Neuronal stem cell (in vitro differentiated cells): ENCODE results near the gene DDX39B.

Experiments used
- DNase-seq: peaks from one replicate; pipeline ENCODE4 v3.0.0-alpha.2; 2013; ENCODE audit warnings: low spot score
- H2AFZ ChIP-seq: one replicate; pipeline ENCODE4 v1.6.1; 2013; ENCODE audit warnings: mild to moderate bottlenecking, low read length, inconsistent platforms
- H2AK5ac ChIP-seq: 2 replicates; pipeline ENCODE4 v1.6.1; 2013; ENCODE audit warnings: low read depth, mild to moderate bottlenecking, inconsistent platforms, low read length, moderate library complexity, mixed read lengths
- H2BK120ac ChIP-seq: 2 replicates; pipeline ENCODE4 v1.6.1; 2013; ENCODE audit warnings: low read depth, mild to moderate bottlenecking, inconsistent platforms, low read length, moderate library complexity, mixed read lengths
- H2BK12ac ChIP-seq: one replicate; pipeline ENCODE4 v1.6.1; 2013; ENCODE audit warnings: low read length, inconsistent platforms
- H2BK15ac ChIP-seq: 2 replicates; pipeline ENCODE4 v1.6.1; 2013; ENCODE audit warnings: mild to moderate bottlenecking, low read length, inconsistent platforms, mixed read lengths
- H2BK5ac ChIP-seq: one replicate; pipeline ENCODE4 v1.6.1; 2013; ENCODE audit warnings: inconsistent platforms, mild to moderate bottlenecking, low read length, moderate library complexity
- H3K14ac ChIP-seq: one replicate; pipeline ENCODE4 v1.6.1; 2013; ENCODE audit warnings: low read length, inconsistent platforms
- H3K18ac ChIP-seq: 2 replicates; pipeline ENCODE4 v1.6.1; 2013; ENCODE audit warnings: low read length, inconsistent platforms
- H3K23ac ChIP-seq: 2 replicates; pipeline ENCODE4 v1.6.1; 2013; ENCODE audit warnings: low read depth, mild to moderate bottlenecking, mixed read lengths, low read length, inconsistent platforms; ENCODE audit not compliant: poor library complexity
- H3K27ac ChIP-seq: replicated peaks from 3 replicates; pipeline ENCODE4 v1.5.1; 2013; ENCODE audit warnings: low read length, inconsistent platforms
- H3K27me3 ChIP-seq, 3 experiments: 2 replicates each; pipeline ENCODE4 v1.6.1; 2013; ENCODE audit warnings: low read length in 3 of 3, mild to moderate bottlenecking in 2 of 3, inconsistent platforms in 1 of 3, low read depth in 1 of 3, mixed read lengths in 1 of 3, moderate library complexity in 1 of 3; ENCODE audit not compliant: control insufficient read depth in 3 of 3, insufficient read depth in 3 of 3
- H3K36me3 ChIP-seq, 2 donors: replicated peaks in 1 of 2; 2 replicates each; pipeline ENCODE4 v1.6.1; 2013; ENCODE audit warnings: low read length in 2 of 2; ENCODE audit not compliant: control insufficient read depth in 2 of 2, insufficient read depth in 2 of 2
- H3K4ac ChIP-seq: 2 replicates; pipeline ENCODE4 v1.6.1; 2013; ENCODE audit warnings: inconsistent platforms, mild to moderate bottlenecking, low read length, moderate library complexity
- H3K4me1 ChIP-seq, 2 donors: 1 replicate in 1 of 2; 2 replicates in 1 of 2; pipeline ENCODE4 v1.6.1; 2013; ENCODE audit warnings: low read length in 2 of 2, low read depth in 1 of 2; ENCODE audit not compliant: control insufficient read depth in 2 of 2, insufficient read depth in 1 of 2
- H3K4me2 ChIP-seq: one replicate; pipeline ENCODE4 v1.6.1; 2013; ENCODE audit warnings: mild to moderate bottlenecking, low read length, inconsistent platforms; ENCODE audit not compliant: insufficient read depth, poor library complexity, severe bottlenecking
- H3K4me3 ChIP-seq, 2 donors: 2 replicates each; pipeline ENCODE4 v1.5.1; 2013; ENCODE audit warnings: low read length in 2 of 2, mild to moderate bottlenecking in 2 of 2, inconsistent platforms in 1 of 2, moderate library complexity in 1 of 2
- H3K79me1 ChIP-seq: one replicate; pipeline ENCODE4 v1.6.1; 2013; ENCODE audit warnings: low read depth, mild to moderate bottlenecking, inconsistent platforms, low read length, moderate library complexity
- H3K9ac ChIP-seq: one replicate; pipeline ENCODE4 v1.6.1; 2013; ENCODE audit warnings: mild to moderate bottlenecking, low read depth, low read length, inconsistent platforms; ENCODE audit not compliant: poor library complexity
- H3K9me3 ChIP-seq, 2 donors: replicated peaks in 1 of 2; 2 replicates each; pipeline versions ENCODE3 to v1.6.1; 2013; ENCODE audit warnings: low read length in 2 of 2, mild to moderate bottlenecking in 2 of 2, inconsistent platforms in 1 of 2, low read depth in 1 of 2, mixed read lengths in 1 of 2, moderate library complexity in 1 of 2; ENCODE audit not compliant: control insufficient read depth in 2 of 2, insufficient read depth in 1 of 2
- H4K8ac ChIP-seq: one replicate; pipeline ENCODE4 v1.6.1; 2013; ENCODE audit warnings: low read depth, mild to moderate bottlenecking, inconsistent platforms, low read length, moderate library complexity
- H4K91ac ChIP-seq: one replicate; pipeline ENCODE4 v1.6.1; 2013; ENCODE audit warnings: low read length, low read depth, mild to moderate bottlenecking, inconsistent platforms; ENCODE audit not compliant: poor library complexity
- WGBS, 2 donors: extraction: QIAGEN DNeasy Blood & Tissue Kit; methylation state at CpG; one replicate each; pipeline ENCODE4 v1.1.7; 2013; ENCODE audit warnings: missing lambda C conversion rate in 2 of 2, mixed read lengths in 1 of 2; ENCODE audit not compliant: insufficient read length in 2 of 2, insufficient replicate concordance in 1 of 2; ENCODE audit errors: extremely low coverage in 2 of 2; 5-methylcytosine and 5-hydroxymethylcytosine counted together

The DDX39B gene

DNA sequence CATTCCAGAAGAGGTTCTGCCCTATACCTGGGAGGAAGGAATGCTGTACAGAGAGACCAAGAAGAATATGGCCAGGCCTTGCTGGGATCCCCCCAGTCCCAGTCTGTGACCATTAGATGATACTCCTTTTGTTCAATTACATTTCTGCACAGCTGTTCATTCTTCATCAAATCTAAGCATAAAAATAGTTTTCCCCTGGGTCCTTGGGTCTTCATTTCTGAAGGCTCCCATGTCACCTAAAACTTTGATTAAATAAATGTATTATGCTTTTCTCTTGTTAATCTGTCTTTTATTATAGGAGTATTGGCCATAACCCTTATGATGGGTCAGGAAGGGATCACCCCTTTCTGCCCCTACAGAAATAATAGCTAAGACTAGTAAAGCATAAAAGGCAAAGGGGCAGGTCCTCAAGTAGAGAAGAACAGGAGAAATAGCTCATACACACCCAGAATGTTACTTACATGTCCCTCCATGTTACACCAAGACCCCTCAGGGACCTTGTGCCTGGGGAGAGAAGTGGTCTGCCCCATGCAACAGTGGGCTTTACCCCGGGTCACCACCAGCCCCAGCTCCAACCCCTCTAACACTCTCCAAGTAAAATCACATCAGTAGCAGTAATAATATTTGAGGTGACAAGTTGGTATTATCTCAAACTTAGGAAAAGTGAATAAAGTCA is 28.2 kb upstream of the DDX39B start:
- no peaks in the 10 kb centered on the region for H3K9me3 ChIP-seq
- no peak overlapping the region for H3K14ac ChIP-seq
- H3K27me3 ChIP-seq: peaks cover 0 to 16% (median 0%) of the 10 kb centered on the region in 3 experiments
- H3K23ac ChIP-seq: no peak overlapping the region
- H4K8ac ChIP-seq: no peak overlapping the region
- no peak overlapping the region for H3K4me3 ChIP-seq
- no peak overlapping the region for H2BK15ac ChIP-seq
- H3K4me1 ChIP-seq: peaks cover 2 to 14% of the 10 kb centered on the region in 2 donors
- no peak overlapping the region for H2BK12ac ChIP-seq
- no peak for DNase-seq
- no peak overlapping the region for H3K4ac ChIP-seq
- no peak overlapping the region for H3K27ac ChIP-seq
- no peaks in the 10 kb centered on the region for H3K79me1 ChIP-seq
- H2AK5ac ChIP-seq: no peak overlapping the region
- no peak overlapping the region for H3K4me2 ChIP-seq
- H2BK120ac ChIP-seq: no peak overlapping the region
- H3K18ac ChIP-seq: no peak overlapping the region
- no CpG with 5 or more reads among the region's 1 CpG for WGBS, 2 donors
- H3K36me3 ChIP-seq: no peaks in the 10 kb centered on the region
- no peak overlapping the region for H4K91ac ChIP-seq
- no peak overlapping the region for H3K9ac ChIP-seq
- no peak overlapping the region for H2AFZ ChIP-seq
- no peak overlapping the region for H2BK5ac ChIP-seq

DNA sequence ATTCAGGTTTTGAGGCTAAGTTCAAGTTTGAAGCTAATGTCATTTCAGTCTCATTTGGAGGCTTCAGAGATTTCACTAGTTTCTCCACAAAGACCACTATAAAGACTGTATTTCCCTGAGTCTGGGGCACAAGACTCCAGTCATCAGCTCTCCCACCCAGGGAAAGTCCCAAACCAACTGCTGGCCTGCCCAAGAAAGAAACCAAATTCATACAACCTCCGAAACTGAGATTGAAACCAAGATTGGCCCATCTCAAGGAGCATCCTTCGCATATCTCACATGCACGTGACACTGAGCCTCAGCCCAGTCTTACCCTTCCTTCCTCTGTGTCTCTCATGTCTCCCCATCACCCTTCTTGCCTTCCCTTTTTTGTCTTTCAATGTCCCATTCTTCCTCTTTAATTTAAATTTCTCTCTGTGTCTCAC is 26.7 kb upstream of the DDX39B start:
- no peak overlapping the region for H2BK15ac ChIP-seq
- WGBS, 2 donors: no CpG with 5 or more reads among the region's 3 CpGs
- peaks cover 0 to 14% of the 10 kb centered on the region in 2 donors for H3K4me1 ChIP-seq
- H3K14ac ChIP-seq: no peak overlapping the region
- no peak overlapping the region for H3K27ac ChIP-seq
- H3K4me3 ChIP-seq: no peak overlapping the region
- no peak overlapping the region for H3K4ac ChIP-seq
- no peak overlapping the region for H4K91ac ChIP-seq
- H3K27me3 ChIP-seq: peaks cover 0 to 14% (median 0%) of the 10 kb centered on the region in 3 experiments
- no peak overlapping the region for H2AK5ac ChIP-seq
- H3K9me3 ChIP-seq: no peaks in the 10 kb centered on the region
- H2BK5ac ChIP-seq: no peak overlapping the region
- no peak for DNase-seq
- H3K79me1 ChIP-seq: no peaks in the 10 kb centered on the region
- H3K36me3 ChIP-seq: no peaks in the 10 kb centered on the region
- no peak overlapping the region for H3K18ac ChIP-seq
- no peak overlapping the region for H3K4me2 ChIP-seq
- no peak overlapping the region for H3K9ac ChIP-seq
- no peak overlapping the region for H2BK120ac ChIP-seq
- H2AFZ ChIP-seq: no peak overlapping the region
- no peak overlapping the region for H4K8ac ChIP-seq
- H2BK12ac ChIP-seq: no peak overlapping the region
- H3K23ac ChIP-seq: no peak overlapping the region

DNA sequence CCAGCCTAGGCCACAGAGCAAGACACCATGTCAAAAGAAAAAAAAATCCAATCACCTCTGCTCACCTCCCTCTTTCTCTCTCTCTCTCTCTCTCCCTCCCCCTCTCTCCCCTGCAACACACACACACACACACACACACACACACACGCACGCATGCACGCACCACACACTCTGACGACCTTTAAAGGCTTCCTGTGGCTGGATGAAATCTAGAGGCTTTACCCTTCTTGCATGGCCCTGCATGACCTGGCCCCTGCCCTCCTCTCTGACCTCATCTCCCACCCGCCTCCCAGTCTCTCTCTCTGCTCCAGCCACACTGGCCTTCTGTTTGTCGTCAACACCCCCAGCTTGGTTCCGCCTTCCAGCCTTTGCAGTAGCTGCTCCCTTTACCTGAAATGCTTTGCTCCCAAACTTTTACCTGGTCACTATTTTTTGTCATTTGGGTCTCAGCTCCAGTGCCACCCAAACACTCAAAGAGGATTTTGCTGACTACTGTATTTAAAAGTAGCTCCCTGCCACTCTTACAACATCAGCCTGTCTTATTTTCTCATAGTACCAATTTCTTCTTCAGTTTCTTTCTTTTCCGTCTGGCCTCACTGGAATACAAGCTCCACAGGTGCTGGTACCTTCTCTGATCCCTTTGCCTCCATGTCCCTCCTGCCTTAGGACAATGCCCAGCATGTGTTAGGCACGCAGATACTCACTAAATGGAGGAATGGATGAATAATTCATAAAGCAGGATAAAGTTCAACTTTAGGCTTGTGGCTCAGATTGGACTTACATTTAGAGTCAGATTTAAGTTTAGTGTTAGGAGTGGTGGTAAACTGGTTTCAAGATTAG is 25.9 kb upstream of the DDX39B start:
- H3K27ac ChIP-seq: no peak overlapping the region
- H3K4me1 ChIP-seq: peaks cover 0 to 14% of the 10 kb centered on the region in 2 donors
- H2BK120ac ChIP-seq: no peak overlapping the region
- DNase-seq: no peak
- H4K8ac ChIP-seq: no peak overlapping the region
- no peak overlapping the region for H2BK12ac ChIP-seq
- H2BK15ac ChIP-seq: no peak overlapping the region
- H3K4me3 ChIP-seq: no peak overlapping the region
- H3K18ac ChIP-seq: no peak overlapping the region
- no peak overlapping the region for H3K4me2 ChIP-seq
- H2BK5ac ChIP-seq: no peak overlapping the region
- no CpG with 5 or more reads among the region's 9 CpGs for WGBS, 2 donors
- peaks cover 0 to 14% (median 0%) of the 10 kb centered on the region in 3 experiments for H3K27me3 ChIP-seq
- H3K14ac ChIP-seq: no peak overlapping the region
- no peak overlapping the region for H4K91ac ChIP-seq
- no peaks in the 10 kb centered on the region for H3K36me3 ChIP-seq
- no peak overlapping the region for H2AK5ac ChIP-seq
- no peak overlapping the region for H3K4ac ChIP-seq
- H2AFZ ChIP-seq: peak overlapping the region; percentile 21
- H3K9me3 ChIP-seq: no peaks in the 10 kb centered on the region
- no peak overlapping the region for H3K9ac ChIP-seq
- H3K79me1 ChIP-seq: no peaks in the 10 kb centered on the region
- H3K23ac ChIP-seq: no peak overlapping the region

DNA sequence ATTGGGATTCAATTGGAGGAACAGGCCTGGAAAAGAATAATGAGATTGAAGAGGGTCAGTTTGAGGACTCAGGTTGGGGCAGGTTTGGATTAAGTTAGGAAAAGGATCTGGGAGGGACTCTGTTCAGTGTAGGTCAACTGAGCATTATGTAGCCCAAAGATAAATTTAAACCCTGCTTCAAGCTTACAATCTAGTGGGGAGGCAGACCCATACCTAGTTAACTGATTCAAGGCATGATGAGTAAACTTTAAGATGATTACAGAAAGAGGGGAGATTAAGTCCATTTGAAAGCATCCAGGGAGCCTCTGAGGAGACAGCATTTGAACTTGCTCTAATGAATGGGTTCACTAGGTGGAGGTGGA is 18.9 kb upstream of the DDX39B start:
- no peak overlapping the region for H2AK5ac ChIP-seq
- H3K27ac ChIP-seq: no peak overlapping the region
- no peak overlapping the region for H3K9ac ChIP-seq
- H2BK15ac ChIP-seq: no peak overlapping the region
- H2BK120ac ChIP-seq: no peak overlapping the region
- no peak overlapping the region for H3K18ac ChIP-seq
- no peak for DNase-seq
- H3K4me2 ChIP-seq: no peak overlapping the region
- no peak overlapping the region for H3K4me3 ChIP-seq
- no peaks in the 10 kb centered on the region for H3K27me3 ChIP-seq
- H3K14ac ChIP-seq: no peak overlapping the region
- H3K4ac ChIP-seq: no peak overlapping the region
- H4K8ac ChIP-seq: no peak overlapping the region
- H3K36me3 ChIP-seq: peaks cover 35 to 54% of the 10 kb centered on the region in 2 donors
- H4K91ac ChIP-seq: no peak overlapping the region
- peaks cover 0 to 7% of the 10 kb centered on the region in 2 donors for H3K4me1 ChIP-seq
- H3K23ac ChIP-seq: no peak overlapping the region
- H3K79me1 ChIP-seq: peaks cover 6% of the 10 kb centered on the region
- no peaks in the 10 kb centered on the region for H3K9me3 ChIP-seq
- H2AFZ ChIP-seq: no peak overlapping the region
- H2BK12ac ChIP-seq: no peak overlapping the region
- no peak overlapping the region for H2BK5ac ChIP-seq
